Neural progenitor cell (in vitro differentiated cells): ENCODE results near the gene SPEM1.

Experiments used
- CTCF ChIP-seq: fragments of 200-600 bp; sonication (generic); IDR thresholded peaks from 2 replicates; pipeline ENCODE4 v1.5.1; 2017; ENCODE audit warnings: antibody characterized with exemption, mild to moderate bottlenecking
- EZH2 ChIP-seq: fragments of 200-600 bp; sonication (generic); IDR thresholded peaks from 2 replicates; pipeline ENCODE4 v1.6.1; 2017; ENCODE audit warnings: antibody characterized with exemption, mild to moderate bottlenecking, moderate library complexity
- EZH2phosphoT487 ChIP-seq: fragments of 200-600 bp; sonication (generic); IDR thresholded peaks from 2 replicates; pipeline ENCODE4 v1.6.1; 2017; ENCODE audit warnings: antibody characterized with exemption

GRCh38 chr17:7379134-7379533, 41.0 kb upstream of the SPEM1 start:
- TF ChIP-seq EZH2phosphoT487 (no peak), CTCF (no peak), EZH2 (no peak)
